Globus pallidus (tissue), 1 donor: ENCODE results near the gene DIS3L.
"Not testable (repeated sequence)": the region's sequence is repeated elsewhere in the genome, so short reads cannot be mapped to it uniquely, and the experiment has no call there.

ENCODE experiments used
- DNase-seq: peaks from one replicate; pipeline ENCODE4 v3.0.0-alpha.2; 2015; ENCODE audit warnings: low spot score

The DIS3L gene

DNA sequence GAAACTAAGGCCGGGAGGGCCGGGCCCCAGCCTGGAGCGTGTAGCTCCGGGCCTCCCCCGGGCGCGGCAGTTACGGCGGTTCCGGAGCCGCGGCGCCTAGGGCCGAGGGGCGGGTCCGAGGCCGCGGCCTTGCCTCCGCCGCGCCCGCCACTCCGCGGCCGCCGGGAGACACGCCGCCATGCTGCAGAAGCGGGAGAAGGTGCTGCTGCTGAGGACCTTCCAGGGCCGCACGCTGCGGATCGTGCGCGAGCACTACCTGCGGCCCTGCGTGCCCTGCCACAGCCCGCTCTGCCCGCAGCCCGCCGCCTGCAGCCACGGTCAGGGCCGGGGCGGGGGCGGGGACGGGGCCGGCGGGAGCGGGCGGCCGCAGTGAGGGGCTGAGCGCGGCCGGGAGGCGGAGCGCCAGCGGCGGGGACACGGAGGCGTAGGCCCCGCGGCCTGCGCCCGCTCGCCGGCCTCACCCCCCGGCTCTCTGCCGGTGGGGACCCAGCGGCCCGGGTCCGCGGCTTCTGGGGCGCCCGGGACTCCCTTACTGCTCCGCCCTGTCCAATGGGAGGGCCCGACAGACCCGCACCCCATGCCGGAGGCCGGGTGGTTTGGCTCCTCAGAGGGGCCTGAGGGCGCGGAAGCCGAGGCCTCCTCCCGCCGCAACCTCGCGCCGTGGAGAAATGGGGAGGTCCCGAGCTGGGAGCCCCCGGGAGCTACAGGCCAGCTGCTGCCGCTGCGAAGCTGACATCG lies at the start of gene DIS3L:
DIS3L (plus strand) TSS at position 150 of the 738 bp plus-strand sequence; CDS start at position 179, 29 bp downstream.
- DNase-seq: peak; percentile 59

DNA sequence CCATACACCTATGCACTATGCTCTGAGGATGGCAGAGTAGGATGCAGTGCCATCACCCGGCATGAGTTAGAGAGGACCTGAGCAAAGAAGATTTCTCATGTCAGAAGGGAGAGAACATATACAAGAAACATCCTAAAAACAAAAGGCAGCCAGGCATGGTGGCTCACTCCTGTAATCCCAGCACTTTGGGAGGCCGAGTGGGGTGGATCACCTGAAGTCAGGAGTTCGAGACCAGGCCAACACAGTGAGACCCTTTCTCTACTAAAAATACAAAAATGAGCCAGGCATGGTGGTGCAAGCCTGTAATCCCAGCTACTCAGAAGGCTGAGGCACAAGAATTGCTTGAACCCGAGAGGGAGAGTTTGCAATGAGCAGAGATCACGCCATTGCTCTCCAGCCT lies 47.5 kb upstream of the DIS3L start:
- DNase-seq: not testable (repeated sequence)

DNA sequence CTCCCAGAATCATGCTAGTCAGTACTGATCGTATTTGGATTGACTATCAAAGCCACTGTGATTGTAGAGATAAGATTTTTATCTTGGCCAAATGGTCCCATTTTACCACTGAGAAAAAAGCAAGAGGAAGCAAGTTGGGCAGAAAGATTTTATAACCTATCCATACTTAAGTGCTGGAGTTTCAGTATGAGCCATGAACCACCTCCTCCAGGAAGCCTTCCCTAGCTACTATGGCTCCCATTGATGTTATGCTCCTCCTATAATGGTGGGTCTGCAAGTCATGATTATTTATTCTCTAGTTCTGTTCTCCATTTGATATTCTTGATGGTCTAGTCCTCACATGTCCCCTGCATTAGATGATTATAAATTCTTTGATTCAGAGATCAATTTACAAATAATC lies 46.4 kb upstream of the DIS3L start:
- no peak for DNase-seq

DNA sequence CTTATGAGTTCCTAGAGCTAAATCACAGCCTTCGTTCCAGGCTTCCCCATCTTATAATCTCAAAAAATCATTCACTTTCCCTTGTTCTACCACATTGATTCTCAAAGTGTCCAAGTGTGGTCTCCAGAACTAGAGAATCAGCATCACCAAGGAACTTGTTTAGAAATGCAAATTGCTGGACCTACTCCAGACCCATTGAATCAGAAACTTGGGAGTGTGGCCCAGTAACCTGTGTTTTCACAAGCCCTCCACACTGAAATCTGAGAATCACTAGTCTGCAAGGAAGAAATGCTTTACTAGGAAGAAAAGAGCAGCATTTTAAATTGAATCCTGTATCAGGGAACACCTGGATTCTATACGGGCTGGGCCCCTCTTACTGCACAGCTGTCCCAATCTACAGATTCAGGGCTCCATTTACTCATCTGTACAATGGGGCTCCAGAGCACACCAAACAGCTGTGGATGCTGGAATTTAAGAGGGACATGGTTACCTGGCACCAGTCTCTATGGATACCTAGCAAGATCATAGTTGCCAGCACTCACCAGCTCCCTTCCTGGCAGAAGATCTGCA lies 43.7 kb upstream of the DIS3L start:
- DNase-seq: no peak

DNA sequence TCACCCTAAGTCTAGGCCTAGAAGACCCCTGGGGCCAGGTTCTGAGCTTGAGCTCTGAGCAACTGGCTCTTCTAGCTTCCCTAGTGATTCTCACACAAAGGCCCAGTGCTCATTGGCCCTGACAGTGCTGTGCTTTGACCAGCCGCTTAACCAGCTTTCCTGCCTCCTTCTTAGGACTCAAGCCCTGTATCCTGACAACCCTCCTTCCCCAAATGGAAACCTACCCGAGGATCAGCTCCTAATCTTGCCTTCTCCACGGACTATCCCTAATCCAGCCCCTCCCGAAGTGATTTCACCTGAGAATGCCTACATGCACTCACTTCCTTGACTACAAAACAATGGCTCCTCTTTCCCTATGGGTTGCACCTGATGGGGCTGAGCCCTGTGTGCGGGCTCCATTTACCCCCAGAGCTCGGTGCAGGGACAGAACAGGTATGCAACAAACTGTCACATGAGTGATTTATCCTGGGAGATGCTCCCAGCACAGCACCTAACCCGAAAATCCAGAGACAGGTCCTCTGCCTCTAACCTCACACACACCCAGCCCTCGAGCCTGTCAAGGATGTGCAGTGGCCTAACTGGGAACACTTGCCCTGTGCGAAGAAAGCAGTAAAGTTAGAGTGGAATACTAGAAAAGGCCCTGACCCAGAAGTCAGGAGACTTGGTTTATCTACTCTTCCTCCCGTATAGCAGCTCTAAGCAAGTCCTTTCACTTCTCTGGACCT lies 42.1 kb upstream of the DIS3L start:
- DNase-seq: no peak

DNA sequence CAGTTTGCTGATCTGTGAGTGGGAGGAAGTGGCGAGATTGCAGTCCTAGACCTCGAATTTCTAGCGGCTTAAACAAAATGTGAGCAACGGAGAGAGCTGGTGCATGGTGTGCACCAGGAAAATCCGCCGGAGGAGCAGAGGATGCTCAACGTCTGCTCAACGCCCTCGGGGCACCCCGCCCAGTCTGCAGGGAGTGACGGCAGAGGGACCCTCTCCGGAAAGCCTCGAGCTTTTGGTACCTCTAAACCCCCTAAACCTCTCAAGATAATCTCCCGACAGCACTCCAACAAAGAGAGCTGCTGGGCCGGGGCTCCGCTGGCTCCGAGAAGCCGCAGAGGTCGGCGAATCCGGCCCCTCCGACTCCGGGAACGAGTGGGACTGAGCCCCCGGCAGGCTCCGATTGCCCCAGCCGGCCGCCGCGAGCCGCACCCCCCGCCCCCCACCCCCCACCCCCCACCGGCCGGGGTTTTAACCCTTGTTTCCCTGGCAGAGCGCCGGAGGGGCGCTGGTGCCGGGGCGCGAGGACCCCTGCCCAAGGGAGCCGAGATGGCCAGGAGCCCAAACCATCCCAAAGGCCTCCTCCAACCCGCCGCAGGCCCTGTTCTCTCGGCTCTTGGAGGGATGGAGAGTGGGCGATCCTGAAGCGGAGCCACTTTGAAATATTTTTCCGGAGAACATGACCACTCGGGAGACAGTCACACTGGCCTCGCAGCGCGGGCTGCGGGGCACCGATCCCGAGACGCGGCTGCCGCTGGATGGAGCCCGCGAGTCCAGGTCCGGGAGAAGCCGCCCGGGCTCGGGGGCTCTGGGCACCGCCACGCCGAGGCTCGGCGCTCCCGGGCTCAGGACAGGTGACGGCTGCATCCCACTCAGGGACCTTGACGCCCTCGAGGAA lies 41.3 kb upstream of the DIS3L start:
- peak; percentile 23 for DNase-seq

DNA sequence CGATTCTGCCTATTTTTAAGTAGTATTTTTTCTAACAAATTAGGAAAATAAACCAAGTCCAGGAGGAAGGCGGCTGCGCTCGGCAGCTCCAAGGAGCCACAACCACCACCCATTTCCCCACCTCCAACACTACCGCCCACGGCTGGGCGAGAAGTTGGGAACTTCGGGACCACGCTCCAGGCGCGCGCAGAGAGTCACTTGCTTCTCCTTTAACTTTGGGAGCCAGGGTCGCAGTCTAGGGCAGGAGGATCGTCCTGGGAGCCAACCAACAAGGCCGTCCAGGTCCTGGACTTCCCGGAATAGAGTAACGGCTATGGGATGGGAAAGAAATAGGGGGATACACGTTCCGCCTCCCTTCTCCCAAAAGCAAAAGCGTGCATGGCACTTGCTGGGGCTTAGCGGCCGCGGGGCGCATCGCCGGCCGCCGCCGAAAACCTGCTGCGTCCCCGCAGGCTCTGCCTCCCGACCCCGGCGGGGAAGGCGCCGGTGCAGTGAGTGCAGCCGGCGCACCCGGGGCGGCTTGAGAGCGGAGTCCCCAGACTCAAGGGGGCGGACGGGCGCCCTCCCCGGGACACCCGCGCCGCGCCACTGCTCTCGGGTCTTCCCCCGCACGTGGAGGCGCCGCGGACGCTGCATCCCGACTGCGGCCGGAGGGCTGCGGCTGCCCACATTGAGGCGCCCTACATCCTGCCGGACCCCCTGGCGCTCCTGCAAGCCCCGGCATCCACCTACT lies 40.5 kb upstream of the DIS3L start:
- DNase-seq: no peak

DNA sequence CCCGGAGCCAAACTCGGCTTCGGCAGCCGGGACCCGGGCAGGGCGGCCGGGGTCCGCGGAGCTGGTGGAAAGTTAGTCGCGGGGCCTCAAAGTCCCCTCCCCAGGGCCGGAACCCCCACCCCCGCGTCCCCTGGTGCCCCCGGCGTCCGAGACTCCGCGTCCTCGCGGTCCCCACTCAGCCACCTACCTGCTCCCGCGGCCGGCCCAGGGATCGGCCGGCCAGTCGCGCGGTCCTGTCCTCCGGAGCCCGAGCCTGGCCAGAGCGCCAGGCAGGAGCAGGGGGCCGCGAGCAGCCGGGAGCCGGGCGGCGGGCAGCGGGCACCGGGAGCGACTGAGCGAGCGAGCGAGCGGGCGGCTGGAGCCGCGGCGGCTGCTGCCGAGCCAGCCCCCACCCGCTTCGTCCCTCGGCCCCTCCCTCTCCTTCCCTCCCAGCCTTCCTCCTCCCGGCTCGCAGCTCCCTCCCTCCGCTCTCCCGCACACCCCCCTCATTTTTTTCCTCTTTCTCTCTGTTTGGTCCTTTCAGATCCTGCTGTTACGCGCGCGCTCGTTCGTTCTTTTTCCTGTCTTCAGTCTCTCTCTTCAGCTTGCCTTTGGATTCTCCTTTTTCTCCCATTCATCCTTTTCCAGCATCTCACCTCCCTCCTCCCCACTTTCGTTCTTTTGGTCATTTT lies 39.8 kb upstream of the DIS3L start, which contains the start of gene MEGF11:
MEGF11 (minus strand) TSS at position 333 of the 671 bp plus-strand sequence. CDS start 125,347 bp downstream, outside the sequence.
- DNase-seq: peak; percentile 29

DNA sequence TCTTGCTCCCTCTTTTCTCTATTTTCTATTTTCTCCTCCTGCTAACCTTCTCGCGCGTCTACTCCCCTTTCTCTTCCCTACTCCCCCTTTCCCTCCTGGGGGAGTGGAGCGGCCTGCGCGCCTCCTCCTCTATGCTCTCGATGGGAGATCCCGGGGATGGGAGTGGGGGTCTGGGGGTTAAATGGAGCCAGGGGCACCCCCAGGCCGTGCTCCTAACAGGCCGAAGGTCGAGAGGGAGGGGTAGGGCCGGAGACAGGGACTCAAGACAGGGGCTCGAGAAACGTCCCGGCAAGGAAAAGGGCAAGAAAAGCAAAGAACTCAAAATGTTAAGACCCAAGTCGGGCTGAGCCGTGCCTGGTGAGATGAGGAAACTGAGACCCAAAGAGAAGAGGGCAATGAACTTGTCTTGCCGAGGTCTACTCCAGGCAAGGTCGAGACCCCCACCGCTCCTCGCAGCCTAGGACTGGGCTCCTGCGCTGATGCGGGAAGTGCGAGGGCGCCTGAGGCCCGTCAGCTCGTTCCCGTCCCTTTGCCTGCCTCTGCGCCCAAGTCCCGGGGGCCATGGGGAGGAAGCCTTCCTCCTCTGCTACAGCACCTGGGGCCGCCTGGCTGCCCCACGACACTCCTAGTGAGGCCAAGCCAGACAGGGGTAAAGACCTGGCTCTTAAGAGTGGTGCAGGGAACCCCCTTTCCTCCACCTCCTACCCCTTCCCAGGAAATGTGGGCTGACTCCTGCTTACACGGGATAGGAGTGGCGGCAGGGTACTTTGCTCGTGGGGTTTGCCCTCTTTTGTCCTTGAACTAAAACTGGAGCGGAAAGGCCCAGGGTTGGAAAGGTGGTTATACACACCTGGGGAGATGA lies 39.0 kb upstream of the DIS3L start:
- DNase-seq: no peak

DNA sequence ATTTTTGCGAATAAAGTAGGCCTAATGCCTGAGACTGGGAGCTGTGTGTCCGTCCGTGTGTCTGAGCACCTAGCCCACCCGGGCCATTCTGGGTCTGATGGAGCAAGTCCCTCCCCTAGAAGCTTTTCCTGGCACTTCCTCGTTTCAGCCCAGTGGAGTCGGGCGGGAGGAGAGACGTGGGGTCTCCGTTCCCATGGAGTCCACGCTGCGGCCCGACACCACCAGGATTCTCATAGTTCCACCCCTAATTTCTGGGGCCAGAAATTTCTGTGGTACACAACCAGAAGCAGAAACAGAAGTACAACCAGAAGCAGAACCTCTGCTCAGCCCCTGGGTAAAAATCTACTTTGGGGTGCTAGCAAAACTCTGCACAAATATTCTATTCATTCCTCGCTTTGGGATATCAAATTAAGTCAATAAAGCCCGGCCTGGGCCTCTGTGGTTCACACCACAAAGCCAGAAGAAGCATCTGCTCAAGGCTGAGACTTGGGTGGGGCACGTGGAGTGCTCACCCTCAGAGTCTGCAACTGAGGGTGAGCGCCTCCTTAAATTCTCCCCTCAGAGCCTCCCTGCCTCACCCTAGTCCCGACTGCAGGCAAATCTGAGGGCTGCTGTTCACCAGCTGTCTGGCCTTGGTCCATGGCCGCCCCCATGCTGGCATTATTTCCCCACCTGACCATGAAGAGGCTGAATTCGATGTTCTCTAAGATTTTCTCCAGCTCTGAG lies 38.3 kb upstream of the DIS3L start:
- DNase-seq: no peak

DNA sequence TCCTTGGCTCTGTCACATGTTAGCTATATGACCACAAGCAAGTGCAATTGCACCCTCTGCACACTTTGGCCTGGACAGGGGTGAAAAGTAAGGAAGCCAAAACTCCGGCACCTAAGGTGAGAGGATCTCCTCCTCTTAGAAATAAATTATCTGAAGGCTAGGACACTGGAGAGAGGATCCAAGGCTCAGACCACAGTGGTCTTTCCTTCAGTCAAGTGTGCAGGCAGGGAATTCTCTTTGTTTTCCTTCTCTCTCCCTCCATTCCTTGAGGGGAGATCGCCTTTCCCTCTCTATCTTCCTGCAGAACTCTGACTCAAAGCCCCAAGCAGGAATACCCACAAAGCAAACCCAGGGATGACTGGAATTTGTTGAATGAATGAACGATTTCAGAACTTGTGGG lies 36.7 kb upstream of the DIS3L start:
- DNase-seq: no peak

DNA sequence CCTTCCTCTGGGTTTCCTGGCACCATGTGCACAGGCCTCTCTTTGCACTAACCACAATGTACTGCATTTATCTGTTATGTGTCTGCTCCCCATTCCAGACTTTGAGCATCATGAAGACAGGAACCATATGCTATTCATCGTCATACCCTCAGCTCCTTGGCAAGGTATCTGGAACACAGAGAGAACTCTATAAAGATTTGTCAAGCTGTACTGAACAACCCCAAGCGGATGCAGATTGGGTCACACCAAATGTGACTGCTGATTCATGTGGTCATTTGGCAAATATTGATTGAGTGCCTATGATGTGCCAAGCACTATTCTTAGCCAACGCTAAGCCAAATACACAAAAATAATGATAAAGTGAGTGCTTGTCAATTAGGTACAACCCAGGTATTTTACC lies 32.3 kb upstream of the DIS3L start:
- no peak for DNase-seq

DNA sequence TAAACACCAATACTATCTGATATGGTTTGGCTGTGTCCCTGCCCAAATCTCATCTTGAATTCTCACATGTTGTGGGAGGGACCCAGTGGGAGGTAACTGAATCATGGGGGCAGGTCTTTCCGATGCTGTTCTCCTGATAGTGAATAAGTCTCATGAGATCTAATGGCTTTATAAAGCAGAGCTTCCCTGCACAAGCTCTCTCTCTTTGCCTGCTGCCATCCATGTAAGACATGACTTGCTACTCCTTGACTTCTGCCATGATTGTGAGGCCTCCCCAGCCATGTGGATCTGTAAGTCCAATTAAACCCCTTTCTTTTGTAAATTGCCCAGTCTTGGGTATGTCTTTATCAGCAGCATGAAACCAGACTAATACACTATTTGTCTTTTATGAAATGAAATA lies 30.5 kb upstream of the DIS3L start:
- DNase-seq: not testable (repeated sequence)

DNA sequence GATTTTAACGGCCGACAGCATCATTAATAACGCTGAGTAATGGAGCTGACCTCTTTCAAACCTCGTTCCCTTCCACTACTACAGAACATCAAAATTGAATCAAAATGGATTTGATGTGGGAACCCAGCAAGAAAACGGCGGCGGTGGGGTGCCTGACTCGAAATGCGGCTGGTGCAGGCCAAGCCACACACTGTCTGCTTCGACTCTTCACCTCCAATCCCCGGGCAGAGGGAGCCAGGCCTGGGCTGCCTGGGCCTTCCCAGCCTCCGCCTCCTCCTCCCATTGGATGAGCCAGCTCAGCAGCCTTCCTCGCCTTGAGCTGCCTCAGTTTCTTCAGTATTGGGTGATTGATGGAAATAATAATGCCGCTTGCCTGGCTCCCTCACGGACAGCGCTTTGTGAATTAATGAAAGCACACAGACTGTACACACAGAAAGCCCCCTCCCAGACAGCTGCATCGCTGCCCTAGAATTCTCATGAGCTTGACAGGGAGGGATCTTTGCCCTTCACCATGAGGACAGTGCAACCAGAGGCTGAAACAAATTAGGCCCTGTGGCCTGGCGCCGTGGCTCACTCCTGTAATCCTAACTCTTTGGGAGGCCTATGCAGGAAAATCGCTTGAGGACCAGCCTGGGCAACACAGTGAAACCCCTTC lies 28.4 kb upstream of the DIS3L start:
- DNase-seq: no peak

DNA sequence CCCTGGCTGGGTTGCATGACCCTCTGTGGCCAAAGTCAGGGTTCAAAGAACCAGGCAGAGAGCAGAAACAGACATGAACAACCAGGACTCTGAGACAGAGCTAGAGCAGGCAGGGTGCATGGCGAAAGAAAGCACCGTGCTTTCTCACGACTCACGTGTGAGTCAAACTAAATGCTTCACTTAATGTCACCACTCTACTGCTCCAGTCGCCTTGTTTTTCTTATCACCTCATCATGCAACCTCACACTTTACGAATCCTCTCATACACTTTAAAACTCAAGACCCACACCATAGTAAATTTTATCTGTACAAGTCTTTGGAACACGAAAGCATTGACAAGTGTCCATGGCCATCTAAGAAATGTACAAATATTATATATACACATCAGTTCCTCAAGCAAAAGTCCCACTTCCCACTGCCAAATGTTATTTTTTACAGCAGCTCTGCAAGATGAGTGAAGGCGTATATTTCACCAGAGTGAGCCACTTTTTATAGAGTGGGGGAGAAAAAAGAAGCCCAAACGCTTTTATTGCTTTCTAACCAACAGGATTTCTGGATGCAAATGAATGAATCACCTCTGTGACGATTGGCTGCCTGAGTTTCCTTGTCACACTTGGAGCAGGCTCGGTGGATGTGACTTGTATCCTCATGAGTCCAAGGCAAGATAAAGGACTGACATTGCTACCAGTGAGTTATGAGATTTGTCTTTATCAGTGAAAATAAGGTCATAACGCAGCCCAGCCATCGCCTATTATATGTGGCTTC lies 23.9 kb upstream of the DIS3L start:
- no peak for DNase-seq

DNA sequence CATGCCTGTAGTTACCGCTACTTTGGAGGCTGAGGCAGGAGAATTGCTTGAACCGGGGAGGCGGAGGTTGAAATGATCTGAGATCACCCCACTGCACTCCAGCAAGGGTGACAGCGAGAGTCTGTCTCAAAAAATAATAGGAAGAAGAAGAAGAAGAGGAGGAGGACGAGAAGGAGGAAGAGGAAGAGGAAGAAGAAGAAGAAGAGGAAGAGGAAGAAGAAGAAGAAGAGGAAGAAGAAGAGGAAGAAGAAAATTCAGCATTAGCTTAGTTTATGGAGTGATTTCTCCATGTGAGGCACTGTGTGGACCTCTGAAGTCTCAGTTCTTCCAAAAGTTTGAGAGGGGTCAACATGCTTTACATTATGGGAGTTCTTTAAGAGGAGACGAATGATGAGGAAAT lies 22.4 kb upstream of the DIS3L start:
- DNase-seq: no peak

DNA sequence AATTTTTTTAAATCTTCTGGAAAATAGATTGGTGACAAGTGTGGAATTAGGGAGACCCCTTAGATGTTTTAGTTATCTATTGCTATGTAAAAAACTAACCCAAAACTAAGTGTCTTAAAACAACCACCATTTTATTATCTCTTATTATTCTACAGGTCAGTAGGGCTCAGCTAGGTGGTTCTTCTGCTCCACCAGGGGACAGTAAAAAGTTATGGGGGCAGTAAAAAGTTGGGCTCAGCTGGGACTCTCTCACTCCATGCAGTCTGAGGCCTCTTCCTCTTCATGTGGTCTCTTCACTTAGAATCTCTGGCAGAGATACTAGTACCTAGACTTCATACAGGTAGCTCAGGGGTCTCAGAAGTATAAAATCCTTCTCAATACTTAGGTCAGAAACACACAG lies 18.0 kb upstream of the DIS3L start:
- no peak for DNase-seq

DNA sequence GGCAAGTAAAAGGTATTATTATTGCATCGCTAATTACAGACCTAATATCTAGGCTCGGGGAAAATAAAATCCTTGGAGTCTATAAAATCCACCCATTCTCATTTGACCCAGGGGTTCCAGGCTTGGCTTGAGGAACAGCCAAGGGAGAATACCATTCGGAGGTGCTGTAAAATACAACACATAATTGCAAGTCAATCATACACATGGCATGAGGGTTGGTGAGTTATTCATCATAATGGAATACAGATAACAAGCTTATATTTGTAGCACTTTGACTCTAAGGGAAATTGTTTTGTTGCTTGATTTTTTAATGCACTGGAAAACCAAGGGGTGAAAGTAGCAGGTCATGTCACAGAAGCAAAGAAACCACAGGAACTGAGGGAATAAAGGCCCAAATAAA lies 16.8 kb upstream of the DIS3L start:
- DNase-seq: no peak
